OCI-M1 (cell line): ENCODE measurements around the gene EME2.

Experiments used
- DNase-seq: peaks from one replicate; lab custom pipeline; 2025; lab: John Stamatoyannopoulos, UW

EME2 gene

DNA sequence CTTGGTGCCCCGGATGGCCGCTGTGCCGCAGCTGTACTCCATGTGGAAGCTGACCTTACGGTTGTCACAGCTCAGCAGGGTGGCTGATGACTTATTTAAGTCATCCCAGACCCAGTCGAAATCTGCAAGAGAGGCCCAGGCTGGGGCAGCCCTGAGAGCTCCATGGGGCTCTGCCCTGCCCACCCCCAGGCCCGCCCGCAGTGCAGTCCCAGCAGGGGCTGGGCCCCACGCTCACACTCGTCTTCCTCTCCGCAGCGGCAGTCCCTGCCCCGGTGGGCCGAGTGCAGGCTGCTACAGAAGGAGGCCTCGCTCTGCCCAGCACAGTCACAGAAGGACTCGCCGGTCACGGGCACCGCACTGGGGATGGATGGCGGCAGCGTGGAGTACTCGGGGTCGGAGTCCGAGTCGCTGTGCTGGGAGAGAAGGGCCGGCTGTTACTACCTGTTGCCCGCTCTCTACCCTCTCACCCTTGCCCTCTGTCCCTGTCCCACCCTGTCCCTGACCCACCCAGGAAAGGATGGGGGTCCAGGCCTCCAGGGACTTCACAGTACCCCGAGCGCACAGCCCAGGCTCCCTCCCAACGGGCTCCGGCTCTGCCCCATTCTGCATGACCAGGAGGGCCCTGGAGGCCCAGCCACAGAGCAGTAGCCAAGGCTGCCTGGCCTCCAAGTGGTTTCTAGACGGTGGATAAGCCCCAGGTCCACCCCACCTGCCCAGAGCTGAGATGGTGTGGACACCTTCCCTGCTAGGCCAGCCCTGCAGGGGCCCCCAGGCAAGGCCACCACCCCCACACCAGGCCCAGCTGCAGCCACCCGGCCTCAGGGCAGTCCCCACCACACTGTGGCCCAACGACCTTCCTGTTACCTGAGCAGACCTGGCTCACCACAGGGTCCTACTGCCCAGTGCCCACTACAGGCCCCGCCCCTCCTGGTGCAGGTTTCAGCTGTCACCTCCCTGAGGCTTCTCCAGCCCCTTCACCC lies 5.9 kb downstream of the EME2 start:
- DNase-seq = no peak

- DNase-seq = no peak
Measured at GRCh38 chr16:1779234-1779701, 6.7 kb downstream of the EME2 start.

GRCh38 chr16:1779741-1780676 lies 7.4 kb downstream of the EME2 start:
- no peak for DNase-seq

DNA sequence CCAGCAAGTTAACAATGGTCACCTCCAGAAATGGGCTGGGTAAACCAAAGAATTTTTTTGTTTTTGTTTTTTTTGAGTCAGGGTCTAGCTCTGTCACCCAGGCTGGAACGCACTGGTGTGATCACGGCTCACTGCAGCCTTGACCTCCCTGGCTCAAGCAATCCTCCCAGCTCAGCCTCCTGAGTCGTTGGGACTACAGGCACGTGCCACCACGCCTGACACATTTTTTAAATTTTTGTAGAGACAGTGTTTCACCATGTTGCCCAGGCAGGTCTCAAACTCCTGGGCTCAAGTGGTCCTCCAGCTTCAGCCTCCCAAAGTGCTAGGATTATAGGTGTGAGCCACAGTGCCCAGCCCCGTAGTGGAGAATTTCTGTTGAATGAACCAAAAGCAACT lies 8.1 kb downstream of the EME2 start:
- no peak for DNase-seq

DNA sequence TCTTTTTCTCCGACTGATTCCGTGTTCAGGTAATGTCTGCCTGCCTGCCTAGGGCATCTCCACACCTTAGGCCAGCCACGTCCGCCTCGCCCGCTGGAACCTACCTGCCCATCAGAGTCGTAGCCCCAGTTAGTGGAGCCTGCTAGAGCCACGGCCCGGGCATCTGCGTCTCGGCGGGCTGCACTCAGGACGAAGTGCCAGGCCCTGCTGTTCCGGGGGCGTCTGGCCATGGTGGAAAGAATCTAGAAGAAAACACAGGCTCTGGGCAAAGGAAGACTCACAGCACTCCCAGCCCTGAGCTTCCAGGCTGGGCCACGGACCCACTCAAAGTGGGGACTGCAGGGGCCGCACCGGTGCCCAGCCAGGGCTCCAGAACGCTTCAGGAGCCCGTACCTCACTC lies 8.6 kb downstream of the EME2 start:
- no peak for DNase-seq

DNA sequence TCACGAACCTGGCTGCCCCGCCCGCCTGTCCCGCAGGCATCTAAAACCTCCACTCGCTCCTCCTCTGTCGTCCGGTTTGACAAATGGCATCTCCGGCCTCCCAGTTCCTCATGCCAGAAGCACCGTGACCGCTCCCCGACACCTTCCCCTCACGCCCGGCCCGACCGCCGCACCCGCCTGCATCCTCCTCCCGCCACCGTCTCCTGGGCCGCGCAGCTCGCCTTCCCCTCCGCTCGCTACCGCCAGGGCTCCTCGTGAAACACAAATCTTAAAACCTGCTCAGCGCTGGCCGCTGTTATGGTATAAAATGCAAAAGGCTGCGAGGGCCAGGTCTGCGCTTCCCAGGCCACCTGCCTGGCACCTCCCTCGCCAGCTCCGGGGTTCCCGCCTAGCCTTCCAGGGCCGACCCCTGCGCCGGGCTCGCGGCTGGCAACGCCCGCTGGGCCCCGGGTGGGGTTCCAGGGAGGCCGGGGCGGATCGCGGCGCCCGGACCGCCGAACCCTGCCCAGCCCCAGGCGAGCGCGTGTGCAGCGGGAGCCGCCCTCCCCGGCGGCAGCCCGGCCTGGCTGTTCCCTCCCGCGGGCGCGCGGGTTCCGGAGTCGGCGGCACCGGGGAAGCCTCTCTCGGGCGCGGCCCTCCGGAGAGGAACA lies 9.3 kb downstream of the EME2 start:
- DNase-seq = peak; percentile 47

- peak; percentile 100 for DNase-seq
Measured at GRCh38 chr16:1782408-1783264, 10.0 kb downstream of the EME2 start, which contains the start of the genes NUBP2 and SPSB3. Gene NUBP2 (plus strand): TSS chr16:1782960. CDS start chr16:1783021, 61 bp downstream. Gene SPSB3 (minus strand): TSS chr16:1782571. CDS start chr16:1781483, 1,088 bp downstream.

DNA sequence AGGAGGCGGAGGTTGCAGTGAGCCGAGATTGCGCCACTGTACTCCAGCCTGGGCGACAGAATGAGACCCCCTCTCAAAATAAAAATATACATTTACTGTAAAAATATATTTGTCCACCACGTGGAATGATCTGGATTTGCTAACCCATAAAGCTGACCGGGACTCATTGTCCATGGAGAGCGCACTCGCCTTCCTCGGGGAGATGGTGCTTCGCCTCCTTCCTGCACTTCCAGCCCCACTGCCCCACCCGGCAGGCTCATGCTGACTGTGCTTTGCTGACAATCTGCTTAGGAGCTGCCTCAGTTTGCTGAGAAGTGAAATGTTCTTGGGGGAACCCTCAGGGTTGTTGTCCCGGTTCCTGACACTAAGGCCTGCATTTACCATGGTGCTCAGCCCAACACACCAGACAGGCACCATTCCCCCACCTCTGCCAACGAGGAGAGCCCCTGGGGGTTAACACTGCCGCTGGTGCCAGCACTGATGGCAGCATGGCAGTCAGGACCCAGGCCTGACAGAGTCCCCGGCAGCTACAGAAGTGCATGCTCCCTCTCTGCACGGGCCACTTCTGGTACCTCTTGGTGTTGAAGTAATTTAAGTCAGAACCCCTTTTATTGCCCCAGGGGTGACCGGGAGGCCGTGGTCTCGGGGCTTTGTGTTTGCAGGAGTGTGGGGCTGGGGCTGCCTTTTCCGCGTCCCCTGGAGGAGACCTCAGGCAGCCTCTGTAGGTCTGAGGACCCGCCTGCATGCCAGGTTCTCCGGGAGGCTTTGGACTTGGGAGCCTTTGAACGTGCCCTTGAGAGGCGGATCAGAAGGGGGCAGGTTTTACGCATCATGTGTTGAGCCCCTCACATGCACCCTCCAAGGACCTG lies 12.6 kb downstream of the EME2 start:
- DNase-seq = no peak

GRCh38 chr16:1785846-1786170 lies 13.2 kb downstream of the EME2 start:
- DNase-seq = no peak

DNA sequence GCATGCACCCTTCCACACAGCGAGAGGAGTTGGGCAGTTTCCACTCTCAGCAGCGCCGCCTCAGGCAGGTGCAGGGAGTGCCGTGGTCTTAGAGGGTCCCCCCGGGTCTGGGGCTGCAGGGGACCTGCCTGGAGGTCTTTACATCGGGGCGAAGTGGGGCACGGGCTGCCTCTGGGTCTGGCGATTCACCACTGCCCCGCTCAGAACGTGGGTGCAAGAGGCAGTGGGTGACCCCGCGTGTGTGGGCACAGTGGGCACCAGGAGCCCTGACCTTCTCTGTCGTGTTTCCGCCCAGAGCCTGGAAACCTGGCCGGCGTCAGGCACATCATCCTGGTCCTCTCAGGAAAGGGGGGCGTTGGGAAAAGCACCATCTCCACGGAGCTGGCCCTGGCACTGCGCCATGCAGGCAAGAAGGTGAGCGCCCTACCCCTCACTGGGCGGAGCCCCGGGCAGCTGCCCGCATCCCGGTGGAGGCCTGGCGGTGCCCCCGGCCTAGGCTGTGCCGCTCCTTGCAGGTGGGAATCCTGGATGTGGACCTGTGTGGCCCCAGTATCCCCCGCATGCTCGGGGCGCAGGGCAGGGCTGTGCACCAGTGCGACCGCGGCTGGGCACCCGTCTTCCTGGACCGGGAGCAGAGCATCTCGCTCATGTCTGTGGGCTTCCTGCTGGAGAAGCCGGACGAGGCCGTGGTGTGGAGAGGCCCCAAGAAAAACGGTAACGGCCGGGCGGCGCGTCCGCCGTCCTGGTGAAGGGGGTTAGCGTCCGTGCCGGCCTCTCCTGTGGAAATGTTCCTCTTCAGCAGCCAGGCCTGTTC lies 13.8 kb downstream of the EME2 start:
- no peak for DNase-seq

GRCh38 chr16:1787056-1787321 lies 14.4 kb downstream of the EME2 start:
- DNase-seq = no peak

GRCh38 chr16:1787322-1788094 lies 14.9 kb downstream of the EME2 start:
- no peak for DNase-seq

- no peak for DNase-seq
Measured at GRCh38 chr16:1788095-1788707, 15.6 kb downstream of the EME2 start.

DNA sequence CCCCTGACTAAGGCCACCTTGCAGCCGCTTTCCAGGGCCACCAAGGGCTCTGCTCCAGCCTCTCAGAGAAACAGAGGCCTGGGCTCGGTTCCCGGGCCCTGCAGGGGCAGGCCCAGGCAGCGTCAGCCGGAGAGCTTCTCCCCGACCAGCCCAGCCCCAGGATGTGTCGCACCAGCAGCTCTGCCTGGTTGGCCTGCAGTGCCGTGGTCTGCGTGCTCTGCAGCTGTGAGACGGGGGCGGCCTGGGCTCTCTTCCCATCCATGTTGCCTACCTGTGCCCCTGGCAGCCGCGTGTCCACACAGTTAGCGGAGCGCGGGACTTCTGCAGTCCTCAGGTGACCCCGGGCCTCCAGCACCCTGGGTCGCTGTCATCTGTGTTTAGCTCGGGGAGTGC lies 16.1 kb downstream of the EME2 start:
- no peak for DNase-seq

GRCh38 chr16:1789643-1790045 lies 17.0 kb downstream of the EME2 start:
- DNase-seq = no peak

DNA sequence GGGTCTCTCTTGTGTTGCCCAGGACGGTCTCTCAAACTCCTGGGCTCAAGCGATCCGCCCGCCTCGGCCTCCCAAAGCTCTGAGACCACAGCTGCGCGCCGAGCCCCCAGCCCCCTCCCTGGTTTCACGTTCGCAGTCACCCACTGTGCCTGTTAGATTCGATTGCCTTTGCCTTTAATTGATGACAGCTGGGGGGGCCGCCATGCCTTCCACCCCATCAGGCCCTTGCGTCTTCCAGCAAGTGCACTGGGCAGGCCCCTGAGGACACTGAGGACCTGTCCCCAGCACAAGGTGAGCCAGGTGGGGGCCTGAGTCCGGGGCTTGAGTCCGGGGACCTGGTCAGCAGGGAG lies 17.6 kb downstream of the EME2 start:
- DNase-seq = no peak

DNA sequence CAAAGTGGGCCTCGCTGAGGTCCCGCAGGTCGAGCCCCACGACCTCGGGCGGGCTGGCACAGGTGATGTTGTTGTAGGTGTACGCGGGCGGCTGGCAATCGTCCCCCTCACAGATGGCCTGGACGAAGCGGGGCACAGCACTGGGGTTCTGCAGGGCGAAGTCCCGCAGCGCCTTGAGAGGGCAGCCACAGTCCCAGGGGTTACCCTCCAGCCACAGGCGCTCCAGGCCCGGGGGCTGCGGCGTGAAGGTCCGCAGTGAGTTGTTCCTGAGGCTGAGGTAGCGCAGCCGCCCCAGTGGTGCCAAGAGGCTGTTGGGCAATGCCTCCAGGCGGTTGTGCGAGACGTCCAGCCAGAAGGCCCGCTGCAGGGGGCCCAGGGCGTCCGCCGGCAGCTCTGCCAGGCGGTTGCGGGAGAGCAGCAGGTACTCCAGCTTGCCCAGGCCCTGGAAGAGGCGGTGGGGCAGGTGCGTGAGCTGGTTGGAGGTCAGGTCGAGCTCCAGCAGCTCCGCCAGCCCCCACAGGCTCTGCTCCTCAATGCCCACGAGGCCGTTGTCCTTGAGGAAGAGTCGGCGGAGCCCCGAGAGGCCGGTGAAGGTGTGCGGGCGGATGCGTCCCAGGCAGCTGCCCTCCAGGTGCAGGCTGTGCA lies 18.1 kb downstream of the EME2 start:
- DNase-seq = no peak
